ENCODE data around the gene LONP1. TPM values are rescaled to one million over a fixed set of nuclear protein-coding genes. Genes with fewer than 3 reads are reported as not detected.

The LONP1 gene
- total and polyA plus RNA-seq, 2 of the 8 experiments (the other 6 are each of a cell fraction or from before 2014, with no cell fraction given) = 98.1 to 117 TPM

- TF ChIP-seq KDM5A (IDR thresholded peaks at IDR 0.05; ENCODE audit: low read length) (no peak), CHD7 (IDR thresholded peaks at IDR 0.05; ENCODE audit: insufficient replicate concordance, low read length) (no peak), RBBP5 (IDR thresholded peaks at IDR 0.05; ENCODE audit: borderline replicate concordance, low read depth, low read length) (no peak), SIX5 (IDR thresholded peaks at IDR 0.05; ENCODE audit: low read depth, low read length) (no peak)
Observed at GRCh38 chr19:5706876-5707573, 12.9 kb downstream of the LONP1 start (continued).

Data from H1 (cell line).